SK-N-MC (cell line): ENCODE data around the gene CAMKMT.

Experiments
- FOXP2 ChIP-seq: optimal IDR thresholded peaks from 2 replicates; pipeline ENCODE3; 2011; ENCODE audit warnings: mild to moderate bottlenecking, moderate library complexity; ENCODE audit not compliant: insufficient read depth; ENCODE audit errors: extremely low read length, control extremely low read depth
- POLR2AphosphoS5 ChIP-seq: IDR thresholded peaks from 2 replicates; pipeline ENCODE4 v1.6.1; 2012; ENCODE audit warnings: mild to moderate bottlenecking, low read depth, low read length, borderline replicate concordance

- TF ChIP-seq POLR2AphosphoS5 (no peak), FOXP2 (no peak)
Measured at GRCh38 chr2:44778671-44779476, 417.1 kb downstream of the CAMKMT start.
